ENCODE results near the gene PI3.

The PI3 gene

DNA sequence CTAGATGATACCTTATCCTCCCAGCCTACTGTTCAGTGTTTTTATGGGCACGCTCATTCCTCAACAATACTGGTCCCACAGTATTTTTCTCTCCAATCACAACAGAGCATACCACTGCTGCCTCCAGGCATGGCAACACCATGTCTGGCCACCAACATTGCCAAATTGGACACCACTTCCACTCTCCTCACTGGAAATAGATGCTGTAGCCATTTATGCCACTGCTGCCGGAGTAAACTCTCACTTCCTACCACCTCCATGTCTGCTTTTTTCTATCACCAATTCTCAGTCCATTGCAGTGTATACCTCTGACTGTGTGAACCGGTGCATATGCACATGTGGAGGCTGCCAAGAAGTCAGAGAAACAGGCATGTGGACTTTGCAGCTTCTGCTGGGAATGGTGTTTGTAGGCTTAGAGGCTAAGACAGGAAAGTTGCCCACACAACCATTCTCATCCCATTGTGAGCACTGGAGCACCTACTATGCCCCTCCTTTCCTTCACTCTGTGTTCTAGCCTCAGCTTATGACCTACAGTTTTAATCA, 14.4 kb downstream of the PI3 start:
- DNase-seq = no peak

DNA sequence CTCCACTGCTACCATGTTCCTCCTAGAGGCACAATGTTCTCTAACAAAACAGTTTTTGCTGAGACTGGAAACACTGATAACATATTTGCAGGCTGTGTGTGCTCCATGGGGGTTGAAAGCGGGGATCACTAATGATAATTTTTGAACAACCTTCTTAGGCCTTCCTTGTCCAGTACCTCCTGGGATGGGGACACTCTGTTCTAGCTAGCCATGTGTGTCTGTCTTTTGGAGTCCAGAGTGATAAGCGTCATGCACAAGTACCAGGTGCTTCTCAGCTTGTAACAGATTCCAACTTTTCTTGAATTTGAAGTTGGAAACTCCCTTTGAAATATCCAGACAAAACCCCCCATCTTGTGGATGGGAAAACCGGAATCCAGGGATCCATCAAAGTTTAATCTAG, 15.2 kb downstream of the PI3 start:
- DNase-seq = no peak

DNA sequence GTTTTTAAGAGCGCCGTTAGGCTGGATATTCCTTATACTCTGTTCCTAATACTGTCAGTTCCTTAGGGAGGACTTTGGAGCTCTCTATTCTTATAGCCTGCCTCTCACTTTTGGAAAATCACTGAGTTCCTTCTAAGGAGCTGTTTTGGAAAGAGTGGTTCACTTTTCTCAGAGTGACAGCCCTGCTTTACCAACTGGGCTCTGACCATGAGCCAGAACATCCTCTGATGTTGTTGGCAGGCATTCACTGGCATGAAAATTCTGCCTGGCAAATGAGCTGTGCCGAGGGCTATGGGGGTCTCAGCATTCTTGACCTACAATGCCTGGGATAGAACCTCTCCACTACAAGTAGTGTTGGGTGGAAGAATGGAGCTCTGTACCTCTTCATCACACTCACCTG, 17.2 kb downstream of the PI3 start:
- no peak for DNase-seq

DNA sequence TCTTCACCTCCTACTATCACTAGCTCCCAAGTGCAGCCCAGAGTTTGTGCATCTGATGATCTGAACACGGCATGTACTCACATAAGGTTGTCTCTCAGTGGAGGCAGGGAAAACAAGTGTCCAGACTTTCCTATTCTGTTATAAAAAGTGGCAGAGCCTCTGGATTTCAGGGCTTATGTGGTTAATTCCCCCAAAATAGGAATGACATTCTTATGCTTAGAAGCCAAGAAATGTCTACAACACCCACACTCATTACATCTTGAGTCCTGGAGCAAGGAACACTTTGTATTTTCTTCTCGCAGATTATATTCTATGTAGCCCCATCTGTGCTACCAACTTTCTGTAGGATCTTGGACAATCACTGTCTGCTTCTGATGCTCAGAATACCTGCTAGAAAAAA, 18.6 kb downstream of the PI3 start:
- DNase-seq = no peak

DNA sequence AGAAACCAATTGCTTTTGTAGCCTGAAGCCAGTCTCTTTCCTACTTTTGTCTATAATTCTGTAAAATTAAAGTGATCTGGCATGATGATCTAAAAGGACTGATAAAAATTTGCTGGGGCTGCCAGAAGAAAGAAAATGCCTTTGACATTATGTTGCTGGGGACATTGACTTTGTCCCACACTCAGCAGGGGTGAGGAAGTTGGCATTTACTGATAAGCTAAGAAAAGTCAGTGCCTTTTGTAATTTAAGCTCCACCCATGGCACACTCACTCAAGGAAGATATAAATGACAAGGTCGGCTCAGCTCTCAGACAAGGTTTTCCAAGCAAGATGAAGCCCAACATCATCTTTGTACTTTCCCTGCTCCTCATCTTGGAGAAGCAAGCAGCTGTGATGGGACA, 32.0 kb downstream of the PI3 start, which contains the start of gene SEMG1:
Gene SEMG1, plus strand, starts transcription at position 309 of the 400 bp plus-strand sequence. Its CDS starts 21 bp downstream, at position 330.
- no peak for DNase-seq

DNA sequence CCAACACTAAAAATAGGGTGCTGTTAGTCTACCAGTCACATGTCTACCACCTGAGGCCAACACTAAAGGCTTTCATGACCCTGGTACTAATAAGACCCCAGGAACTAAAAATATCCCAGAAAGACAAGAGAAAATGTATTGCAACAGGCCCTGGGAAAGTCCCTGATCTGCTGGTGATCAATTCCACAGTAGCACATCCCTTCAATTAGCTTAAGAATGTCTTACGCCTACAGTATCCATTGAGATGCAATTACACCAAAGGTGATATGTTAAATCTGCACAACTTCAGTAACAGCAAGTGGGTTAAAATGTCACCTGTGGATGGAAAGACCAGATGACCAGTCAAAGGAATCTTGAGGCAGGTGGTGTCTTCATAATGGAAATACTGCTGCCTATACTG, 35.2 kb downstream of the PI3 start:
- DNase-seq = no peak

DNA sequence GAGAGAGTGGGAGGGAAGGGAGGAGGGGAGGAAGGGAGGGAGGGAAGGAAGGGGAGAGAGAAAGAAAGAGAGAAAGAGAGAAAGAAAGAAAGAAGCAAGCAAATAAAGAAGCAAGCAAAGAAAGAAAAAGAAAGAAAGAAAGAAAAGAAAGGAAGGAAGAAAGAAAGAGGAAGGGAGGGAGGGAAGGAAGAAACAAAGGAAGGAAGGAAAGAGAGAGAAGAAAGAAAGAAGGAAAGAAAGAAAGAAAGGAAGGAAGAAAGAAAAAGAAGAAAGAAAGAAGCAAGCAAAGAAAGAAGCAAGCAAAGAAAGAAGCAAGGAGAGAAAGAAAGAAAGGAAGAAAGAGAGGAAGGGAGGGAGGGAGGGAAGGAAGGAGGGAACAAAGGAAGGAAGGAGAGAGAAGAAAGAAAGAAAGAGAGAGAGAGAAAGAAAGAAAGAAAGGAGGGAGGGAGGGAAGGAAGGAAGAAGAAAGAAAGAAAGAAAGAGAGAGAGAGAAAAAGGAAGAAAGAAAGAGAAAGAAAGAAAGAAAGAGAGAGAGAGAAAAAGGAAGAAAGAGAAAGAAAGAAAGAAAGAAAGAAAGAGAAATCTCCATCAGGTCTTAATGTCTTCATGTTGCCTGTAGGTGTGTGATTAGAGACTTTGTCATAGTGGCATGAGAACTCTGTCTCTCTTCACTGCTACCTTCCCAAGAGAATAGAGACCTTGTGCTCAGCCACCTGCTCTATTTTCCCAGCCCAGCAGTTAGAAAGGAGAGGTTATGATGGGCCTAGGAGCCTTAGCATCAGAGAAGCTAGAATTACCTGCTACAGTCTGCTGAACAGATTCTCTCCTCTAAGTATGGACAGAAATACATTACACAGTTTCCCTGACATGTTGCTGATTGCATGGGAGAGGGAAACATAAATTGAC, 37.1 kb downstream of the PI3 start:
- DNase-seq = no peak

DNA sequence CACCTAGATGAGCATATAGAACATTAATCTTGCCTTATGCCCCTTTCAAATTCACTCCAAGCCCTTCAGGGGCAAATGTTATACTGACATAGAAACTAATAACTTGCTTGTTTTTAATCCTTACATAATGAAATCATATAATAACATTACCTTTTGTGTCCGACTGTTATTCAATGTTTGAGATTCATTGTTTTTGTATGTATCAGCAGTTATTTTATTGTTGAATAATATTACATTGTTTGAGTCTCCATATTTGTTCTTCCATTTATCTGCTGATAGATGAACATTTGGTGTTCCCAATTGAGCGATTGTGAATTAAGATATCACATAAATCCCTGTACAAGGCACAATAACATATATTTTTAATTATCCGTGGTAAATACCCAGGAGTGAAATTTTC, 38.1 kb downstream of the PI3 start:
- no peak for DNase-seq

DNA sequence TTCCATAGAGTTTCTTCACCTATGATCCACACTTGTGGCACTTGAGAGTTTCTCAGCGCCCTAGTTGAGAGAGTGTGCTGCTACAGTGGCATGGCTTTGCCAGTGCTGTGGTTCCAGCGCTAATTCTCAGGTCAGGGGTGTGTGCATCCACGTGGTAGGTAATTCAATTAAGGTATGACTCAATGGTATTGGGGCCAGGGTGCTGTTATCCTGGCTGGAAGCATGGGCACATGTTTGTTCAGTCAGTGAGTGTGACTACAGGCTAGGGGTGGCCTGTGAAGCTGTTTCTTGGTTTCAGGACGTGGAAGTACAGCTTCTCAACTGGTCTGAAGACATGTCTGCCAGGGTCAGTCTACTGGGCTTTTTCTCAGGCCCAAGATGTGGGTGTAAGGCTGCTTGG, 43.4 kb downstream of the PI3 start:
- no peak for DNase-seq

DNA sequence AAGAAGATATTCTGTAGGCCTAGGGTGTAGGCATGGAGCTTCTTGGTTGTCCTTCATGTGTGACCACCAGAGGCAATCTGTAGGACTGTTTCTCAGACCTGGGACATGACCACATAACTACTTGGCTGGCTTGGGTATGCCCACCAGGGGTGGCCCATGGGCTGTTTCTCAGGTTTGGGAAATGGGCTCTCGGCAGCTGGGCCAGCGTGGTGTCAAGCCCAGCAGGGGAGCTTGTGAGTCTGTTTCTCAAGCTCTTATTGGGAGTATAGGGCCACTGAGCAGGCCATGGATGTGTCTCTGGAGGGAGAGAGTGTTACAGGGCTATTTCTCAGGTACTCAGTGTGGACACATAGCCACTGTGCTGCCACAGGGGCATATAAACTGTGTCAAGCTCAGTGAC, 43.9 kb downstream of the PI3 start:
- no peak for DNase-seq

DNA sequence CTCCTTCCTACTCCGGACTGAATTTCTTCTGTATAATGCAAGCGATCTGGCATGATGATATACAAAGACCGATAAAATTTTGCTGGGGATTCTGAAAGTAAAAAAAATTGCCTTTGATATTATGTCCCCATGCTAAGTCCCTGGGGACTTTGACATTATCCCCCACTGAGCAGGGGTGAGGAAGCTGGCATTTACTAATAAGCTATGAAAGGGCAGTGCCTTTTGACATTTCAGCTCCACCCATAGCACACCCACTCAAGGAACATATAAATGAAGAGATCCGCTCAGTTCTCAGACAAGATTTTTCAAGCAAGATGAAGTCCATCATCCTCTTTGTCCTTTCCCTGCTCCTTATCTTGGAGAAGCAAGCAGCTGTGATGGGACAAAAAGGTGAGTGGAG, 46.4 kb downstream of the PI3 start, which contains the start of gene SEMG2:
Gene SEMG2, plus strand, starts transcription at position 298 of the 400 bp plus-strand sequence. Its CDS starts 17 bp downstream, at position 315.
- no peak for DNase-seq

DNA sequence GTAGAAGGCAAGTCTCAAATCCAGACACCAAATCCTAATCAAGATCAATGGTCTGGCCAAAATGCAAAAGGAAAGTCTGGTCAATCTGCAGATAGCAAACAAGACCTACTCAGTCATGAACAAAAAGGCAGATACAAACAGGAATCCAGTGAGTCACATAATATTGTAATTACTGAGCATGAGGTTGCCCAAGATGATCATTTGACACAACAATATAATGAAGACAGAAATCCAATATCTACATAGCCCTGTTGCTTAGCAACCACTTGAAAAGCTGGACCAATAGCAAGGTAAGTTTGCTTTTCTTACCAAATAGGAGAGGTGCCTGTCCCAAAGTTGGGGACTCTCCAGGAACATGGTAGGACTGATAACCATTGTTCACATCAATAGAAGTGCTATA, 48.4 kb downstream of the PI3 start:
- no peak for DNase-seq
